Midbrain (tissue), 1 donor: ENCODE measurements around the gene SRCAP.
A peak's percentile ranks its signal among the peaks of the same experiment; 100 is the strongest.

ENCODE experiments used
- DNase-seq: peaks from one replicate; lab custom pipeline; 2025; lab: John Stamatoyannopoulos, UW

The SRCAP gene

GRCh38 chr16:30698816-30699614 lies at the start of gene SRCAP:
SRCAP (plus strand) TSS chr16:30699171; CDS start chr16:30700825, 1,654 bp downstream.
- DNase-seq, result peak; percentile 78

GRCh38 chr16:30649725-30650368 lies 49.1 kb upstream of the SRCAP start:
- DNase-seq, result no peak

GRCh38 chr16:30650369-30651123 lies 48.4 kb upstream of the SRCAP start, which contains the start of gene PRR14:
PRR14 (plus strand) TSS chr16:30650960; CDS start chr16:30651646, 686 bp downstream.
- DNase-seq, result peak; percentile 99

GRCh38 chr16:30651124-30652004 lies 47.6 kb upstream of the SRCAP start:
- DNase-seq, result peak; percentile 63

- DNase-seq, result no peak
Measured at GRCh38 chr16:30652005-30652296, 47.0 kb upstream of the SRCAP start.

GRCh38 chr16:30652718-30653117 lies 46.3 kb upstream of the SRCAP start:
- no peak for DNase-seq

- no peak for DNase-seq
Measured at GRCh38 chr16:30654856-30655255, 44.1 kb upstream of the SRCAP start.

GRCh38 chr16:30655815-30656347 lies 43.1 kb upstream of the SRCAP start:
- DNase-seq, result no peak

- no peak for DNase-seq
Measured at GRCh38 chr16:30656388-30656787, 42.6 kb upstream of the SRCAP start.

GRCh38 chr16:30656974-30657865 lies 41.8 kb upstream of the SRCAP start:
- no peak for DNase-seq

GRCh38 chr16:30657866-30658730 lies 40.9 kb upstream of the SRCAP start, which contains the start of gene FBRS:
FBRS (plus strand) TSS chr16:30658431; CDS start chr16:30659519, 1,088 bp downstream.
- DNase-seq, result peak; percentile 100

GRCh38 chr16:30658731-30659506 lies 40.1 kb upstream of the SRCAP start:
- DNase-seq, result peak; percentile 96

GRCh38 chr16:30659507-30660423 lies 39.2 kb upstream of the SRCAP start:
- DNase-seq, result no peak

GRCh38 chr16:30660424-30661261 lies 38.3 kb upstream of the SRCAP start:
- DNase-seq, result no peak

- no peak for DNase-seq
Measured at GRCh38 chr16:30662449-30662848, 36.5 kb upstream of the SRCAP start.

GRCh38 chr16:30663038-30663437 lies 35.9 kb upstream of the SRCAP start:
- no peak for DNase-seq

GRCh38 chr16:30663820-30664219 lies 35.2 kb upstream of the SRCAP start:
- no peak for DNase-seq
